ENCODE results near the gene GRID2.

GRCh38 chr4:92606227-92606626 lies 302.5 kb downstream of the GRID2 start:
- TF ChIP-seq CTCF (optimal IDR thresholded peaks at IDR 0.05 in 1 of 3, IDR thresholded peaks at IDR 0.05 in 1 of 3, conservative IDR thresholded peaks at IDR 0.05 in 1 of 3; ENCODE audit: extremely low read depth in 1 of 3, insufficient read depth in 2 of 3, low read length in 3 of 3), result no peak
- TF ChIP-seq EZH2 (IDR thresholded peaks at IDR 0.05; ENCODE audit: low read length), result no peak
